Loucy (cell line): ENCODE data around the gene ARHGAP15.

Experiments used
- H2AFZ ChIP-seq: fragments of 200-600 bp; sonication (generic); 2 replicates; pipeline ENCODE4 v1.6.0; 2016; ENCODE audit warnings: antibody characterized with exemption, mild to moderate bottlenecking, low read length, moderate library complexity
- H3F3A ChIP-seq: fragments of 200-600 bp; 2 replicates; pipeline ENCODE4 v1.6.0; 2016; ENCODE audit warnings: antibody characterized with exemption, low read depth, mild to moderate bottlenecking
- H3K27me3 ChIP-seq: fragments of 200-600 bp; sonication (generic); 2 replicates; pipeline ENCODE4 v1.6.1; 2014; ENCODE audit warnings: low read length, mild to moderate bottlenecking; ENCODE audit not compliant: insufficient read depth, poor library complexity, severe bottlenecking
- H3K36me3 ChIP-seq: fragments of 200-600 bp; sonication (generic); 2 replicates; pipeline ENCODE4 v1.6.1; 2016; ENCODE audit warnings: low read length; ENCODE audit not compliant: insufficient read depth
- H3K4me1 ChIP-seq: fragments of 200-600 bp; sonication (generic); 2 replicates; pipeline ENCODE4 v1.5.1; 2014; ENCODE audit warnings: low read length, mild to moderate bottlenecking; ENCODE audit not compliant: insufficient read depth, poor library complexity, severe bottlenecking
- H3K4me2 ChIP-seq: fragments of 200-600 bp; sonication (generic); 2 replicates; pipeline ENCODE4 v1.6.0; 2014; ENCODE audit warnings: antibody characterized with exemption, low read length, low read depth, mild to moderate bottlenecking; ENCODE audit not compliant: poor library complexity, severe bottlenecking
- H3K4me3 ChIP-seq: fragments of 200-600 bp; sonication (generic); 2 replicates; pipeline ENCODE4 v1.5.1; 2014; ENCODE audit warnings: low read length, mild to moderate bottlenecking, mixed read lengths; ENCODE audit not compliant: poor library complexity, severe bottlenecking
- H3K79me2 ChIP-seq: fragments of 200-600 bp; sonication (generic); 2 replicates; pipeline ENCODE4 v1.6.1; 2014; ENCODE audit warnings: low read length; ENCODE audit not compliant: insufficient read depth
- H3K9ac ChIP-seq: fragments of 200-600 bp; sonication (generic); 2 replicates; pipeline ENCODE4 v1.6.0; 2014; ENCODE audit warnings: mild to moderate bottlenecking, low read depth, low read length, moderate library complexity; ENCODE audit not compliant: poor library complexity, severe bottlenecking
- H3K9me2 ChIP-seq: fragments of 200-600 bp; sonication (generic); replicated peaks from 2 replicates; pipeline ENCODE4 v1.6.1; 2016; ENCODE audit warnings: low read depth, low read length, mixed read lengths
- H3K9me3 ChIP-seq: fragments of 200-600 bp; sonication (generic); 2 replicates; pipeline ENCODE4 v1.6.1; 2014; ENCODE audit warnings: mild to moderate bottlenecking, antibody characterized with exemption, low read length, low read depth; ENCODE audit not compliant: insufficient read depth
- H4K20me1 ChIP-seq: fragments of 200-600 bp; sonication (generic); 2 replicates; pipeline ENCODE4 v1.6.0; 2014; ENCODE audit warnings: antibody characterized with exemption, low read length, mild to moderate bottlenecking; ENCODE audit not compliant: insufficient read depth, poor library complexity, severe bottlenecking
- EZH2phosphoT487 ChIP-seq: fragments of 200-600 bp; IDR thresholded peaks from 2 replicates; pipeline ENCODE4 v1.6.1; 2018; ENCODE audit warnings: antibody characterized with exemption, mild to moderate bottlenecking, moderate library complexity, borderline replicate concordance
- TF ChIP-seq, protein P1 (sequence below): fragments of 200-600 bp; sonication (generic); conservative IDR thresholded peaks from 2 replicates; pipeline ENCODE4 v1.5.1; 2014; ENCODE audit warnings: mild to moderate bottlenecking, antibody characterized with exemption, low read length

The ARHGAP15 gene

DNA sequence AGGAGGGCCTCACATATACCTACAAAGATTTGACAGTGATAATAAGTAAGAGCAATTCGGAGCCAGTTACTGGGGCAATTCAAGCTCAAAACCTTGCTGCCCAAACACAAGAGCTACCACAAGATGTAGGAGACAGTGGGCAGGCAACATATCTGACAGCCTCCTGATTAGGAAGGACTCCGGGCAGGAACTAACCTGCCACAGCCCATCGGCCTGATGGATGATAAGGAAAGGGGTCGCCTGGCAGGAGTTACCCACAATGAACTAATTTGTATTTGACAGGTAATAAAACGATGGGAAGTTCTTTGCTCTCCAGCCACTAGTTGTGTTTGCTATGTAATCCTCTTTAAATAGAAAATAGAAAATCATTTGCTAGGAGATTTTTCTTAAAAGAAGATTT is 100.2 kb downstream of the ARHGAP15 start:
- TF ChIP-seq, protein P1, sequence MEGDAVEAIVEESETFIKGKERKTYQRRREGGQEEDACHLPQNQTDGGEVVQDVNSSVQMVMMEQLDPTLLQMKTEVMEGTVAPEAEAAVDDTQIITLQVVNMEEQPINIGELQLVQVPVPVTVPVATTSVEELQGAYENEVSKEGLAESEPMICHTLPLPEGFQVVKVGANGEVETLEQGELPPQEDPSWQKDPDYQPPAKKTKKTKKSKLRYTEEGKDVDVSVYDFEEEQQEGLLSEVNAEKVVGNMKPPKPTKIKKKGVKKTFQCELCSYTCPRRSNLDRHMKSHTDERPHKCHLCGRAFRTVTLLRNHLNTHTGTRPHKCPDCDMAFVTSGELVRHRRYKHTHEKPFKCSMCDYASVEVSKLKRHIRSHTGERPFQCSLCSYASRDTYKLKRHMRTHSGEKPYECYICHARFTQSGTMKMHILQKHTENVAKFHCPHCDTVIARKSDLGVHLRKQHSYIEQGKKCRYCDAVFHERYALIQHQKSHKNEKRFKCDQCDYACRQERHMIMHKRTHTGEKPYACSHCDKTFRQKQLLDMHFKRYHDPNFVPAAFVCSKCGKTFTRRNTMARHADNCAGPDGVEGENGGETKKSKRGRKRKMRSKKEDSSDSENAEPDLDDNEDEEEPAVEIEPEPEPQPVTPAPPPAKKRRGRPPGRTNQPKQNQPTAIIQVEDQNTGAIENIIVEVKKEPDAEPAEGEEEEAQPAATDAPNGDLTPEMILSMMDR: no peak
- no peak for TF ChIP-seq EZH2phosphoT487
- H3K9ac ChIP-seq: no peak overlapping the region

DNA sequence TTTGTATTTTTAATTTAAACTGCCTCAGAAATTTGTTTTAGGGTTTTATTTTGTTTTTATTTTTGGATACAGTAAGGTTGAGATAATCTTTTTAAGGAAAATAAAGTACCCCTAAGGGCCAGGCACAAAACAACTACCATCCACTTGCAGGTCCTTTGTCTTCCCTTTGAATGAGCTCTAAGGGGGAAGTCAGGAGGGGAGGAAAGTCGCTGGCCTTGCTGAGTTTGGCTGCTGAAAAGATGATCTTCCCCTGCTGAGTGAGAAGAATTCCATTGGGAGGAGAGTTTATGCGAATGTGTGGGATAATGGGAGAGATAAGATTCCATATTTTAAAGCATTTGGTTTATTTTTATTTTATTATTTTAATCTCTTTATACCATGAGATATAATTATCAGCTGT is 100.7 kb downstream of the ARHGAP15 start:
- Histone ChIP-seq H3K9me2 (no peaks in the 10 kb centered on the region), H3K9ac (no peak overlapping the region), H4K20me1 (no peaks in the 10 kb centered on the region), H3K9me3 (peaks cover 27% of the 10 kb centered on the region), H2AFZ (no peak overlapping the region), H3K79me2 (peaks cover 57% of the 10 kb centered on the region), H3K4me2 (no peak overlapping the region), H3K4me1 (no peaks in the 10 kb centered on the region), H3F3A (no peaks in the 10 kb centered on the region), H3K27me3 (no peaks in the 10 kb centered on the region), H3K36me3 (peaks cover 69% of the 10 kb centered on the region), H3K4me3 (no peak overlapping the region)
- TF ChIP-seq EZH2phosphoT487: no peak
- TF ChIP-seq, protein P1: no peak

More for the DNA sequence above, 100.2 kb downstream of the ARHGAP15 start:
- Histone ChIP-seq H3F3A (no peaks in the 10 kb centered on the region), H3K27me3 (no peaks in the 10 kb centered on the region), H3K9me3 (peaks cover 23% of the 10 kb centered on the region), H3K4me3 (no peak overlapping the region), H3K79me2 (peaks cover 57% of the 10 kb centered on the region), H2AFZ (no peak overlapping the region), H4K20me1 (peaks cover 2% of the 10 kb centered on the region), H3K4me1 (no peaks in the 10 kb centered on the region), H3K9me2 (no peaks in the 10 kb centered on the region), H3K4me2 (no peak overlapping the region), H3K36me3 (peaks cover 68% of the 10 kb centered on the region)

DNA sequence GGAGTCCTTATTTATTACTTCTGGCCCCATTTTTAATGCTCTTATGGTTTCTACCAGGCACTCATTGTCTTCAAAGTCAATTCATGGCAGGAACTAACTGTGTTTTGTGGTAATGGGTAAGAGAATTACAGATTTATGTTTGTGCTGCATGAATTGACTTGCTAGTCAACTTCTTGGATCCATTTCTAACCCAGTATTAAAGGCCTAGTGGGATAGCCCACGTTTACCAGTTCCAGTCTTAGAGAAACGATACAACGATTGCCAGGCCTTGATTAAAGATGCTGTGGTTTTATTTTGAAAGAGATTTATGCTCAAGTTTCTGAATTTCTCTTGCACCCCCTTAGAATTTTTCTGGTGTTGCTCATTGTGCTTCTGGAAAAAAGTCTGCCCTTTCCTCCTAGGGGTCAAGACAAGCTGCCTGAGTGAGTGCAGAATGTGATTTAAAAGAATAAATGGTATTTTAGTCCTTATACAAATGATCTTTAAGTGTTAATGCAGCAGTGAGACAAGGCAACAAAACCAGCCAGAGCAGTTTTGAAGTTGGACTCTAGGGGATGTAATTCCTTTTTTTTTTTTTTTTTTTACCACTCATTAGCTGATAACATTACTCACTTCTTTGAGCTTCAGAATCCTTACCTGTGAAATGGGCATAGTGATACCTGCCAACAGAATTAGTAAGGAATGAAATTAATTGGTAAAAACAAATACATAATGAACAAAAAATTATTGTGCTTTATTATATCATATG is 101.5 kb downstream of the ARHGAP15 start:
- Histone ChIP-seq H3K9me3 (peaks cover 27% of the 10 kb centered on the region), H4K20me1 (no peaks in the 10 kb centered on the region), H3K4me2 (no peak overlapping the region), H3K9me2 (no peaks in the 10 kb centered on the region), H2AFZ (no peak overlapping the region), H3K27me3 (no peaks in the 10 kb centered on the region), H3K9ac (no peak overlapping the region), H3F3A (no peaks in the 10 kb centered on the region), H3K36me3 (peaks cover 76% of the 10 kb centered on the region), H3K4me1 (no peaks in the 10 kb centered on the region), H3K79me2 (peaks cover 63% of the 10 kb centered on the region), H3K4me3 (no peak overlapping the region)
- TF ChIP-seq EZH2phosphoT487: no peak
- TF ChIP-seq, protein P1: 0 out of 2 replicates have a peak, but pooled peaks have one; percentile 14
